A204.1 (cell line): ENCODE results near the gene MGLL.

ENCODE experiments used
- FAIRE-seq: peaks from 2 replicates; lab custom pipeline; 2012; peaks lifted over from hg19 to GRCh38; lab: Jason Lieb, UNC

MGLL gene

GRCh38 chr3:127772273-127772672 is 50.0 kb downstream of the MGLL start:
- no peak for FAIRE-seq

DNA sequence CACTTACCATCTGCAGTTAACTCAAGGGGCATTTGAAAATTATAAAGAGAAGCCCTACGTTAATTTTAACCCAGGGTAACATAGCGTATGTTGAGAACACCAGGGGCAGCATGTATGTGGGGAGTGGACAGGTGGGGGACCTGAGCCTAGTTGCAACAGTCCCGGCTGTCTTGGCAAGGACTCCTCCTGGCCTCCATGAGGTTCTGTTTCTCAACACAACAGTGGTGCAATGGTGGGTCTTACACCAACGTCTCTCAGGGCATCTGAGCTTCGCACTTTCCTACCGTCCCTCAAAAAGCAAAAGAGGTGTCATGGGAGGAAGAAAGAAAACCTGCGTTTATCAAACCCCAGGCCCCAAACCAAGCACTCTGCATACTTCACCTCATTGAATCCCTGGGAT is 50.6 kb downstream of the MGLL start:
- no peak for FAIRE-seq

GRCh38 chr3:127770671-127771355 is 51.5 kb downstream of the MGLL start:
- no peak for FAIRE-seq

- FAIRE-seq: no peak
These were observed 52.8 kb downstream of the MGLL start for GRCh38 chr3:127769284-127770081.

GRCh38 chr3:127768346-127769008 is 53.8 kb downstream of the MGLL start:
- FAIRE-seq: no peak

DNA sequence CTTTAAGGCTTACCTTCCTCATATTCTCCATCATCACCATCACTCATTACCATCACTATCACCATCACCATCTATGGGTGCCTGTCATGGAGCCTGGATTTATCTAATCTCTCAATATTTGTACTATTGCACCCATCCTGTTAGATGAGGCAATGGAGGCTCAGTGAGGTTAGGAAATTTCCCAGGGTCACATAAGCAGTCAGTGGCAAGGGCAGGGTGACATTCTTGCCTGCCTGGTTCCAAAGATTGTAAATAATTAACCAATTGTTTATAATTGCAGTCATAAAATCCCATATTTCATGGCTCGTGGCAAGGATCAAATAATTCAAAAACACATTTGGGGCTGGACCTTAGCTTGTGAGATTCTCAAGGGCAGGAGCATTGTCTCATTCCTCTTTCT is 55.2 kb downstream of the MGLL start:
- FAIRE-seq: no peak

DNA sequence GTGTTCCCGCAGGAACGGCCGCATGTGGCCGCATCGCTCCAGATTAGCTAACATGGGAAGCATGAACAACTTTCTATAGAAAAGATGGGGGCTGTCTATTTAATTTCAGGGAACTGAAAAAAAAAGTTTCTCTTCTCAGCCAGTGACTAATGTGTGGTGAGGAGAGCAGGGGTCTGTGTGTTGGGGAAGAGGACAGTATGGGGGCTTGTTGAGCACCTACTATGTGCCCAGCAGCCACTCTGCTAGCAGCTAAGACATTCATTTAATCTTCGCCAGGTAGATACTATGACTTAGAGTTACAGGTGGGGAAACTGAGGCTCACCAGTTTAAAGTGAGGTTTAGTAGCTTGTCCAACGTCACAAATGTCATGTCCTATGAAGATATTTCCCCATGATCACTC is 56.6 kb downstream of the MGLL start:
- FAIRE-seq: no peak

GRCh38 chr3:127764841-127765362 is 57.4 kb downstream of the MGLL start:
- no peak for FAIRE-seq

- FAIRE-seq: no peak
These were observed 58.0 kb downstream of the MGLL start for GRCh38 chr3:127764301-127764700.

GRCh38 chr3:127763816-127764215 is 58.5 kb downstream of the MGLL start:
- no peak for FAIRE-seq

DNA sequence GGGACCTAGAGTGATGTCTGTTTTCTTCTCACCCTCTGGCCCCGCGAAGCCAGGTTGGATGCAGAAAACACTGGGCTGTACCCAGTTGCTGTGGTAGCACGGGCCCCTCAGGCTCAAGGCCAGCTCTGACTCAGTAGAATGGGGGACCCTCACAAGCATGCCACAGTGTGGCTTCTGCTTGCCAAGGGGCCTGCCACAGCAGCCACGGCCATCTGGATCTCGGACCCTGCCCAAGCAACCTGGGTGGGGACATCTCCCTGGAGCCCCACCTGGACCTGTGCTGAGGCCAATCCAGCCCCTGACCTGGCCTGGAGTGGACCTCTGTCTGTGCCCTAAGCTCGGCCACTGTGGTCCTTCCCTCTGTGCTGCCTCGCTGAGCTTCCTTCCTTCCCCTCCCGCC is 59.0 kb downstream of the MGLL start:
- FAIRE-seq: no peak

GRCh38 chr3:127762787-127763105 is 59.6 kb downstream of the MGLL start:
- FAIRE-seq: no peak

DNA sequence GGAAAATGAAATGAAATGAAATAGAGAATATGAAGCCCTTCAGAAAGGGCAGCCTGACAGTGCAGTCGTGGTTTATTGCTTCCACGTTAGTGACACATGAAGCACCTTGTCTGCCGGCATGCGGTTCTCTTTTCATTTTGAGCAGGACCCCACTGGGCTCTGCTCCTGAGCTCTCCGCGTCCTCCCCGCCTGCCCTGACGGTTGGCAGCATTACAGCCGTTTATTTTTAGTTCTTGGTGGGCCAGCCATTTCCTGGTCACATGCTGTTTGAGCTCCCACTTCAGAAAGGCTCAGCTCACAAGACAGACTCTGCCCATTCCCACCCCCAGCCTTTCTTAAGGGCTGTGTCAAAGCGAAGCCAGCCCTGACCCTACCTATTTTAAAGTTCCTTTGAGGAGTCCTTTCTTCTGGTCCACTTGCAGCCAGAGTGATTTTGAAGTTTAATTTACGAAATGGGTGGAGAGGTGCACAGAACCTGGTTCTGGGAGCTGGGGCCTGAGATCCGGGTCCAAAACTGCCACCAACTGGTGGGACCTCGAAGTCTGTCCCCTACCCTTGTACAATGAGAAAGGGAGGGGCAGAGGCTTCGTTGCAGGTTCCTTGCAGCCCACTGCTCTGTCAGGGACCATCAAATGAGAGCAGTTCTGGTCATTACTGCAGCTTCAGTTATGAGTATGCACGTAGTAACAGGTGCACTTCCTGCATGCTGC is 60.1 kb downstream of the MGLL start:
- FAIRE-seq: no peak

DNA sequence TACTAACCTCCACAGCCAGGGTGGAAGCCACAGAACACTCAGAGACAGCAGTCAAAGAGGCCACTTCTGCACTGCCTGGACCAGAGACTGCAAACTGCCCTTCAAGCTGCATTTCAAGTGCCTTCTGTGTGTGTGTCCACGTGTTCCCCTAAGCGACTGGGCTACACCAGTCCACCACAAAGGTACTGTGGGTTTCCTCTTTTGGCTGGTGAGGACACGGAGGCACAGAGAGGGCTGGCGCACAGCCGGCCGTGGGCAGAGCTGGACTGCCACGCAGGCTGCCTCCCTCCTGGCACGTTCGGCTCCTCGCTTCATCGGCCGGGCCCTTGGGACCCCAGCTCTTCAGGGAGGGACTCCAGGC is 60.9 kb downstream of the MGLL start:
- FAIRE-seq: no peak

GRCh38 chr3:127760791-127761440 is 61.4 kb downstream of the MGLL start:
- FAIRE-seq: no peak

DNA sequence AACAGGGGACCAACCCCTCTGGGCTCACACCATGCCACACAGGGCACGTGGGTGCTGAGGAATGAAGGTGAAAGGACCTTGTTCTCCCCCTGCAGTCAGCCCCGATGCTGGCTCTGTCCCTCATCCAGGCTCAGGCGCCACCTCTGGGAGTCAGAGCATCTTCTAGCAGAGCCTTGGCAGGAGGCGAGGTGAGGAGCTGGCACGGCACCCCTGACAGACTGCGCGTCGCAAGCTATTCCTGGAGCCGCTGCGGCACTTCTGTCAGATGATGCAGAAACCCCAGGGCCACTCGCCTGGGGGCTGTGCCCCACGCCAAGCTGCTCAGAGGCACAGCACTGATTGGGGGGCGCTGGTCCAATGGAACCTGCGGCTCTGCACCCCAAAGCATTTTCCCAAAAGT is 62.0 kb downstream of the MGLL start:
- no peak for FAIRE-seq

- FAIRE-seq: no peak
These were observed 62.5 kb downstream of the MGLL start for GRCh38 chr3:127759826-127760225.

DNA sequence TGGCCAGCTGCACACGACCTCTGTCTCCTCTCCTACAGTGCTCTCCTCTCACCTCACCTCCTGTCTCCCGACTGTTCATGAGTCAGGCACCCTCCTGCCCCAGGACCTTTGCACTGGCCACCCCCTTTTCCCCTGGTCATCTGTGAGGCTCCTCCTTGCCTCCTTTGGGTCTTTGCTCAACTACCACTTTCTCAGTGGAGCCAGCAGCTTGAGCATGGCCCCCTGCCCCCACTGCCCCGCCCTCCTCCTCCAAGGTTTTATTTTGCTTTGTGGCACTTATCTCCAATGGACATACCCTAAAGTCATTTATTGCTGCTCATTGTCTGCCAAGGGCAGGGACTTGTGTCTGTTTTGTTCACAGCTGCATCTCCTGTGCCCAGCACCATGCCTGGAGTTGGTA is 64.3 kb downstream of the MGLL start:
- FAIRE-seq: no peak

DNA sequence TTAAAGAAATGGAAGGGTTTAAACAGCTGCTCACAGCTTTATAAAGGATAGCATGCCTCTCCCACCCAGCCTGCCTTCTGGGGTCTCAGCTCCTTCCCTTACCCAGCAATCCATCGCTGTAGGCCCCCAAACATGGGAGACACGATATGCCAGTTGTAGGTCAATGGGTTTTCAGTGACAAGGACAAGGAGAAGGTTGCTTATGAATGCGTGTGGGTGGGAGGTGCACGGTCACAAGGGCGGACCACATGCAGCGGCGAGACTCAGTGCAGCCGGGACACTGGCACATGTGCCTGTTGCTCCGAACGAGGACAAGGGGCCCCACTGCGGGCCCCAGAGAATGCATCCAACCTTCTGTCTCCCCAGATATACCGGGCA is 67.0 kb downstream of the MGLL start:
- FAIRE-seq: no peak

GRCh38 chr3:127754411-127755304 is 67.7 kb downstream of the MGLL start:
- no peak for FAIRE-seq

GRCh38 chr3:127753898-127754410 is 68.4 kb downstream of the MGLL start:
- FAIRE-seq: no peak
